GM23338 (cell line): Measurements from ENCODE around the gene CD247. TPM values are rescaled to one million over a fixed set of nuclear protein-coding genes. Genes with fewer than 3 reads are reported as not detected.

Source experiments
- CREB1 ChIP-seq: fragments of 250-450 bp; sonication (Bioruptor Pico); IDR thresholded peaks from 2 replicates; pipeline ENCODE4 v1.5.0; 2020; ENCODE audit warnings: low read depth, mild to moderate bottlenecking, moderate library complexity
- EZH2 ChIP-seq: fragments of 200-600 bp; sonication (generic); IDR thresholded peaks from one replicate; pipeline ENCODE4 v1.8.0; 2017; ENCODE audit warnings: antibody characterized with exemption, mild to moderate bottlenecking, low read depth; ENCODE audit not compliant: unreplicated experiment
- EZH2phosphoT487 ChIP-seq: fragments of 200-600 bp; sonication (generic); IDR thresholded peaks from one replicate; pipeline ENCODE4 v1.8.1; 2018; ENCODE audit warnings: antibody characterized with exemption; ENCODE audit not compliant: unreplicated experiment
- JUNB ChIP-seq: IDR thresholded peaks from one replicate; pipeline ENCODE4 v1.6.1; 2016; ENCODE audit warnings: antibody characterized with exemption; ENCODE audit not compliant: unreplicated experiment
- NANOG ChIP-seq: IDR thresholded peaks from 2 replicates; pipeline ENCODE4 v1.6.1; 2016; ENCODE audit warnings: antibody characterized with exemption, borderline replicate concordance
- POLR2AphosphoS5 ChIP-seq: IDR thresholded peaks from 2 replicates; pipeline ENCODE4 v1.6.1; 2016; ENCODE audit warnings: antibody characterized with exemption, low read depth
- STAT1 ChIP-seq: IDR thresholded peaks from one replicate; pipeline ENCODE4 v1.6.1; 2016; ENCODE audit warnings: antibody characterized with exemption; ENCODE audit not compliant: unreplicated experiment
- ZNF114 ChIP-seq: fragments of 250-450 bp; sonication (Bioruptor Pico); IDR thresholded peaks from 2 replicates; pipeline ENCODE4 v1.5.0; 2020; ENCODE audit warnings: mild to moderate bottlenecking, moderate library complexity
- ZNF331 ChIP-seq: fragments of 250-450 bp; sonication (Bioruptor Pico); IDR thresholded peaks from 2 replicates; pipeline ENCODE4 v1.5.0; 2020; ENCODE audit warnings: low read depth, mild to moderate bottlenecking, moderate library complexity
- polyA plus RNA-seq: library from polyadenylated mRNA; unstranded; fragments of >200 nt; fragmentation: Nextera tagmentation; extraction: Ambion mirVana; gene quantifications from 2 replicates; pipeline ENCODE4 v1.2.1, GENCODE V29; 2016
- total RNA-seq: library from RNA; depleted of rRNA; stranded (reverse); fragments of >200 nt; shearing (Covaris generic); gene quantifications from 2 replicates; pipeline ENCODE4 v1.2.3, GENCODE V29; 2014
- TF ChIP-seq, protein P1 (sequence below): fragments of 250-450 bp; sonication (Bioruptor Pico); IDR thresholded peaks from 2 replicates; pipeline ENCODE4 v1.5.0; 2020; ENCODE audit warnings: mild to moderate bottlenecking, moderate library complexity
- TF ChIP-seq, protein P2 (sequence below): IDR thresholded peaks from one replicate; pipeline ENCODE4 v1.6.1; 2018; ENCODE audit warnings: antibody characterized with exemption; ENCODE audit not compliant: unreplicated experiment

CD247 gene
- total and polyA plus RNA-seq, 2 experiments from 2014 or later, result 1.2 to 1.4 TPM

DNA sequence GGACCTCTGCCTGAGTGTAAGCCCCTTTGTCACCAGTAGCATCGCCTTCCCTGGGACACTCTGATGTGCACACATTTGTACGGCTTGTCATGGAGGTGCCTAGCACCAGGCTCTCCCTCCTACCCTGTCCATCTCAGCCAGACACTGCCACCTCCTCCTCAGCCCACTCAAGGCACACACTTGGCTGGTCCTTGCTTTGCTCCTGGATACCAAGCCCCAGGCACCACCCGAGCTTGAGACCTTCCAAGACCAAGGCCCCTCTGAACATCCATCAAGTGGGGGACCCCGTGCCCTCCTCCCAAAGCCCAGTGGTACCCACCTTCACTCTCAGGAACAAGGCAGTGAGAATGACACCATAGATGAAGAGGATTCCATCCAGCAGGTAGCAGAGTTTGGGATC lies 78.0 kb downstream of the CD247 start (continued):
- TF ChIP-seq, protein P1, sequence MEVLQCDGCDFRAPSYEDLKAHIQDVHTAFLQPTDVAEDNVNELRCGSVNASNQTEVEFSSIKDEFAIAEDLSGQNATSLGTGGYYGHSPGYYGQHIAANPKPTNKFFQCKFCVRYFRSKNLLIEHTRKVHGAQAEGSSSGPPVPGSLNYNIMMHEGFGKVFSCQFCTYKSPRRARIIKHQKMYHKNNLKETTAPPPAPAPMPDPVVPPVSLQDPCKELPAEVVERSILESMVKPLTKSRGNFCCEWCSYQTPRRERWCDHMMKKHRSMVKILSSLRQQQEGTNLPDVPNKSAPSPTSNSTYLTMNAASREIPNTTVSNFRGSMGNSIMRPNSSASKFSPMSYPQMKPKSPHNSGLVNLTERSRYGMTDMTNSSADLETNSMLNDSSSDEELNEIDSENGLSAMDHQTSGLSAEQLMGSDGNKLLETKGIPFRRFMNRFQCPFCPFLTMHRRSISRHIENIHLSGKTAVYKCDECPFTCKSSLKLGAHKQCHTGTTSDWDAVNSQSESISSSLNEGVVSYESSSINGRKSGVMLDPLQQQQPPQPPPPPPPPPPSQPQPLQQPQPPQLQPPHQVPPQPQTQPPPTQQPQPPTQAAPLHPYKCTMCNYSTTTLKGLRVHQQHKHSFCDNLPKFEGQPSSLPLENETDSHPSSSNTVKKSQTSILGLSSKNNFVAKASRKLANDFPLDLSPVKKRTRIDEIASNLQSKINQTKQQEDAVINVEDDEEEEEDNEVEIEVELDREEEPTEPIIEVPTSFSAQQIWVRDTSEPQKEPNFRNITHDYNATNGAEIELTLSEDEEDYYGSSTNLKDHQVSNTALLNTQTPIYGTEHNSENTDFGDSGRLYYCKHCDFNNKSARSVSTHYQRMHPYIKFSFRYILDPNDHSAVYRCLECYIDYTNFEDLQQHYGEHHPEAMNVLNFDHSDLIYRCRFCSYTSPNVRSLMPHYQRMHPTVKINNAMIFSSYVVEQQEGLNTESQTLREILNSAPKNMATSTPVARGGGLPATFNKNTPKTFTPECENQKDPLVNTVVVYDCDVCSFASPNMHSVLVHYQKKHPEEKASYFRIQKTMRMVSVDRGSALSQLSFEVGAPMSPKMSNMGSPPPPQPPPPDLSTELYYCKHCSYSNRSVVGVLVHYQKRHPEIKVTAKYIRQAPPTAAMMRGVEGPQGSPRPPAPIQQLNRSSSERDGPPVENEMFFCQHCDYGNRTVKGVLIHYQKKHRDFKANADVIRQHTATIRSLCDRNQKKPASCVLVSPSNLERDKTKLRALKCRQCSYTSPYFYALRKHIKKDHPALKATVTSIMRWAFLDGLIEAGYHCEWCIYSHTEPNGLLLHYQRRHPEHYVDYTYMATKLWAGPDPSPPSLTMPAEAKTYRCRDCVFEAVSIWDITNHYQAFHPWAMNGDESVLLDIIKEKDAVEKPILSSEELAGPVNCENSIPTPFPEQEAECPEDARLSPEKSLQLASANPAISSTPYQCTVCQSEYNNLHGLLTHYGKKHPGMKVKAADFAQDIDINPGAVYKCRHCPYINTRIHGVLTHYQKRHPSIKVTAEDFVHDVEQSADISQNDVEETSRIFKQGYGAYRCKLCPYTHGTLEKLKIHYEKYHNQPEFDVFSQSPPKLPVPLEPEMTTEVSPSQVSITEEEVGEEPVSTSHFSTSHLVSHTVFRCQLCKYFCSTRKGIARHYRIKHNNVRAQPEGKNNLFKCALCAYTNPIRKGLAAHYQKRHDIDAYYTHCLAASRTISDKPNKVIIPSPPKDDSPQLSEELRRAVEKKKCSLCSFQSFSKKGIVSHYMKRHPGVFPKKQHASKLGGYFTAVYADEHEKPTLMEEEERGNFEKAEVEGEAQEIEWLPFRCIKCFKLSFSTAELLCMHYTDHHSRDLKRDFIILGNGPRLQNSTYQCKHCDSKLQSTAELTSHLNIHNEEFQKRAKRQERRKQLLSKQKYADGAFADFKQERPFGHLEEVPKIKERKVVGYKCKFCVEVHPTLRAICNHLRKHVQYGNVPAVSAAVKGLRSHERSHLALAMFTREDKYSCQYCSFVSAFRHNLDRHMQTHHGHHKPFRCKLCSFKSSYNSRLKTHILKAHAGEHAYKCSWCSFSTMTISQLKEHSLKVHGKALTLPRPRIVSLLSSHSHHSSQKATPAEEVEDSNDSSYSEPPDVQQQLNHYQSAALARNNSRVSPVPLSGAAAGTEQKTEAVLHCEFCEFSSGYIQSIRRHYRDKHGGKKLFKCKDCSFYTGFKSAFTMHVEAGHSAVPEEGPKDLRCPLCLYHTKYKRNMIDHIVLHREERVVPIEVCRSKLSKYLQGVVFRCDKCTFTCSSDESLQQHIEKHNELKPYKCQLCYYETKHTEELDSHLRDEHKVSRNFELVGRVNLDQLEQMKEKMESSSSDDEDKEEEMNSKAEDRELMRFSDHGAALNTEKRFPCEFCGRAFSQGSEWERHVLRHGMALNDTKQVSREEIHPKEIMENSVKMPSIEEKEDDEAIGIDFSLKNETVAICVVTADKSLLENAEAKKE (CRISPR knock-in tag), result no peak
- no peak for TF ChIP-seq EZH2
- no peak for TF ChIP-seq ZNF114 (CRISPR knock-in tag)
- TF ChIP-seq CREB1 (CRISPR knock-in tag), result no peak
- TF ChIP-seq STAT1, result no peak
- no peak for TF ChIP-seq EZH2phosphoT487
- TF ChIP-seq, protein P2, sequence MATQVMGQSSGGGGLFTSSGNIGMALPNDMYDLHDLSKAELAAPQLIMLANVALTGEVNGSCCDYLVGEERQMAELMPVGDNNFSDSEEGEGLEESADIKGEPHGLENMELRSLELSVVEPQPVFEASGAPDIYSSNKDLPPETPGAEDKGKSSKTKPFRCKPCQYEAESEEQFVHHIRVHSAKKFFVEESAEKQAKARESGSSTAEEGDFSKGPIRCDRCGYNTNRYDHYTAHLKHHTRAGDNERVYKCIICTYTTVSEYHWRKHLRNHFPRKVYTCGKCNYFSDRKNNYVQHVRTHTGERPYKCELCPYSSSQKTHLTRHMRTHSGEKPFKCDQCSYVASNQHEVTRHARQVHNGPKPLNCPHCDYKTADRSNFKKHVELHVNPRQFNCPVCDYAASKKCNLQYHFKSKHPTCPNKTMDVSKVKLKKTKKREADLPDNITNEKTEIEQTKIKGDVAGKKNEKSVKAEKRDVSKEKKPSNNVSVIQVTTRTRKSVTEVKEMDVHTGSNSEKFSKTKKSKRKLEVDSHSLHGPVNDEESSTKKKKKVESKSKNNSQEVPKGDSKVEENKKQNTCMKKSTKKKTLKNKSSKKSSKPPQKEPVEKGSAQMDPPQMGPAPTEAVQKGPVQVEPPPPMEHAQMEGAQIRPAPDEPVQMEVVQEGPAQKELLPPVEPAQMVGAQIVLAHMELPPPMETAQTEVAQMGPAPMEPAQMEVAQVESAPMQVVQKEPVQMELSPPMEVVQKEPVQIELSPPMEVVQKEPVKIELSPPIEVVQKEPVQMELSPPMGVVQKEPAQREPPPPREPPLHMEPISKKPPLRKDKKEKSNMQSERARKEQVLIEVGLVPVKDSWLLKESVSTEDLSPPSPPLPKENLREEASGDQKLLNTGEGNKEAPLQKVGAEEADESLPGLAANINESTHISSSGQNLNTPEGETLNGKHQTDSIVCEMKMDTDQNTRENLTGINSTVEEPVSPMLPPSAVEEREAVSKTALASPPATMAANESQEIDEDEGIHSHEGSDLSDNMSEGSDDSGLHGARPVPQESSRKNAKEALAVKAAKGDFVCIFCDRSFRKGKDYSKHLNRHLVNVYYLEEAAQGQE, result no peak
- TF ChIP-seq NANOG, result no peak
- TF ChIP-seq JUNB, result no peak
- TF ChIP-seq POLR2AphosphoS5, result no peak
- no peak for TF ChIP-seq ZNF331 (CRISPR knock-in tag)
